Ramos (cell line): ENCODE measurements around the gene LAPTM5.
"Not testable (repeated sequence)": the region's sequence is repeated elsewhere in the genome, so short reads cannot be mapped to it uniquely, and the experiment has no call there.

Experiments
- in situ Hi-C: fragments of 300-500 bp; cut with MboI; formaldehyde crosslinking; loops from one replicate; pipeline ENCODE4 v1.14.3; 2022; ENCODE audit warnings: low sequenced_read_pairs; ENCODE audit not compliant: unreplicated experiment

The LAPTM5 gene

GRCh38 chr1:30774550-30775432 lies 17.2 kb upstream of the LAPTM5 start:
- in situ Hi-C loops = no loop called here

GRCh38 chr1:30773722-30774358 lies 16.3 kb upstream of the LAPTM5 start:
- in situ Hi-C loops = no loop called here

GRCh38 chr1:30771005-30771404 lies 13.4 kb upstream of the LAPTM5 start:
- in situ Hi-C loops = no loop called here

GRCh38 chr1:30770150-30770549 lies 12.6 kb upstream of the LAPTM5 start:
- in situ Hi-C loops = no loop called here

- in situ Hi-C loops = no loop called here
Observed at GRCh38 chr1:30768830-30769718, 11.5 kb upstream of the LAPTM5 start.

GRCh38 chr1:30768159-30768829 lies 10.7 kb upstream of the LAPTM5 start:
- in situ Hi-C loops = no loop called here

GRCh38 chr1:30766948-30767347 lies 9.4 kb upstream of the LAPTM5 start:
- in situ Hi-C loops = not testable (repeated sequence)

GRCh38 chr1:30765556-30766434 lies 8.2 kb upstream of the LAPTM5 start:
- in situ Hi-C loops = no loop called here

GRCh38 chr1:30764939-30765555 lies 7.5 kb upstream of the LAPTM5 start:
- in situ Hi-C loops = loop anchor here (5.0 kb wide), 1 partner anchor 38 kb away; no protein-coding TSS in a partner anchor

- in situ Hi-C loops = loop anchor here (5.0 kb wide), 1 partner anchor 37 kb away; no protein-coding TSS in a partner anchor
Observed at GRCh38 chr1:30764396-30764795, 6.8 kb upstream of the LAPTM5 start.

GRCh38 chr1:30763651-30764248 lies 6.2 kb upstream of the LAPTM5 start:
- in situ Hi-C loops = loop anchor here (5.0 kb wide), 1 partner anchor 36 kb away; no protein-coding TSS in a partner anchor

GRCh38 chr1:30762930-30763650 lies 5.5 kb upstream of the LAPTM5 start:
- in situ Hi-C loops = loop anchor here (5.0 kb wide), 1 partner anchor 36 kb away; no protein-coding TSS in a partner anchor

- in situ Hi-C loops = loop anchor here (5.0 kb wide), 1 partner anchor 35 kb away; no protein-coding TSS in a partner anchor
Observed at GRCh38 chr1:30762152-30762929, 4.8 kb upstream of the LAPTM5 start.

GRCh38 chr1:30761381-30762151 lies 4.0 kb upstream of the LAPTM5 start:
- in situ Hi-C loops = loop anchor here (5.0 kb wide), 1 partner anchor 34 kb away; no protein-coding TSS in a partner anchor

- in situ Hi-C loops = loop anchor here (5.0 kb wide), 1 partner anchor 33 kb away; no protein-coding TSS in a partner anchor
Observed at GRCh38 chr1:30760596-30761324, 3.2 kb upstream of the LAPTM5 start.
